Measurements from ENCODE around the gene CDK17. TPM values are rescaled to one million over a fixed set of nuclear protein-coding genes. Genes with fewer than 3 reads are reported as not detected.

Gene CDK17
- total RNA-seq, 2 experiments from 2014 or later = 25.2 to 28.5 TPM

GRCh38 chr12:96302687-96303310 is 97.4 kb downstream of the CDK17 start:
- ChIA-PET POLR2A (no interaction called here), CTCF (no interaction called here)

- CTCF ChIA-PET = interaction anchor here (0.6 to 0.7 kb wide), 3 partner anchors 35 to 99 kb away, joined by 3 to 4 read pairs (median 3); partner anchors contain the start of gene CDK17
- POLR2A ChIA-PET = no interaction called here
These were observed 98.5 kb downstream of the CDK17 start for GRCh38 chr12:96301732-96302131.

GRCh38 chr12:96300064-96300463 is 100.2 kb downstream of the CDK17 start:
- POLR2A ChIA-PET = no interaction called here
- CTCF ChIA-PET = interaction anchor here (0.7 kb wide), 1 partner anchor 29 kb away, joined by 3 read pairs; no protein-coding TSS in a partner anchor

- ChIA-PET CTCF (no interaction called here), POLR2A (no interaction called here)
These were observed 102.7 kb downstream of the CDK17 start for GRCh38 chr12:96297504-96297903.

- ChIA-PET CTCF (no interaction called here), POLR2A (interaction anchor here (1.0 kb wide), 1 partner anchor 105 kb away, joined by 3 read pairs; the partner anchor contains the start of gene CDK17)
These were observed 104.6 kb downstream of the CDK17 start for GRCh38 chr12:96295532-96296160.

- ChIA-PET CTCF (no interaction called here), POLR2A (interaction anchor here (1.0 kb wide), 1 partner anchor 106 kb away, joined by 3 read pairs; the partner anchor contains the start of gene CDK17)
These were observed 105.4 kb downstream of the CDK17 start for GRCh38 chr12:96294831-96295230.

GRCh38 chr12:96293093-96293492 is 107.1 kb downstream of the CDK17 start:
- ChIA-PET POLR2A (no interaction called here), CTCF (no interaction called here)

- ChIA-PET CTCF (no interaction called here), POLR2A (no interaction called here)
These were observed 111.2 kb downstream of the CDK17 start for GRCh38 chr12:96289067-96289466.

- CTCF ChIA-PET = no interaction called here
- POLR2A ChIA-PET = no interaction called here
These were observed 115.1 kb downstream of the CDK17 start for GRCh38 chr12:96285158-96285557.

GRCh38 chr12:96274331-96274730 is 125.9 kb downstream of the CDK17 start:
- POLR2A ChIA-PET = no interaction called here
- CTCF ChIA-PET = no interaction called here

GRCh38 chr12:96271469-96272199 is 128.6 kb downstream of the CDK17 start:
- CTCF ChIA-PET = interaction anchor here (0.9 kb wide), 1 partner anchor 122 kb away, joined by 3 read pairs; no protein-coding TSS in a partner anchor
- POLR2A ChIA-PET = interaction anchor here (0.5 kb wide), 1 partner anchor 12 kb away, joined by 5 read pairs; no protein-coding TSS in a partner anchor

GRCh38 chr12:96266238-96266637 is 134.0 kb downstream of the CDK17 start:
- ChIA-PET CTCF (no interaction called here), POLR2A (no interaction called here)

GRCh38 chr12:96265836-96266235 is 134.4 kb downstream of the CDK17 start:
- POLR2A ChIA-PET = no interaction called here
- CTCF ChIA-PET = no interaction called here

- ChIA-PET POLR2A (no interaction called here), CTCF (no interaction called here)
These were observed 134.8 kb downstream of the CDK17 start for GRCh38 chr12:96265400-96265799.

GRCh38 chr12:96263449-96263902 is 136.8 kb downstream of the CDK17 start:
- ChIA-PET CTCF (no interaction called here), POLR2A (no interaction called here)

GRCh38 chr12:96261557-96261956 is 138.7 kb downstream of the CDK17 start:
- POLR2A ChIA-PET = no interaction called here
- CTCF ChIA-PET = no interaction called here

GRCh38 chr12:96260644-96261043 is 139.6 kb downstream of the CDK17 start:
- ChIA-PET POLR2A (no interaction called here), CTCF (no interaction called here)

GRCh38 chr12:96260231-96260630 is 140.0 kb downstream of the CDK17 start:
- POLR2A ChIA-PET = no interaction called here
- CTCF ChIA-PET = no interaction called here

GRCh38 chr12:96258104-96258961 is 141.9 kb downstream of the CDK17 start:
- ChIA-PET CTCF (no interaction called here), POLR2A (no interaction called here)

- ChIA-PET CTCF (no interaction called here), POLR2A (no interaction called here)
These were observed 142.6 kb downstream of the CDK17 start for GRCh38 chr12:96257550-96258103.
